GM10847 (cell line): Measurements from ENCODE around the gene PSMC3IP.

Source experiments
- POLR2A ChIP-seq: IDR thresholded peaks from 2 replicates; pipeline ENCODE4 v1.6.1; 2011; ENCODE audit not compliant: insufficient read length; ENCODE audit errors: extremely low read depth

Gene PSMC3IP

GRCh38 chr17:42548993-42549755, 28.4 kb downstream of the PSMC3IP start:
- TF ChIP-seq POLR2A, result no peak

GRCh38 chr17:42548070-42548837, 29.3 kb downstream of the PSMC3IP start:
- peak; percentile 31 for TF ChIP-seq POLR2A

GRCh38 chr17:42547698-42548069, 29.8 kb downstream of the PSMC3IP start:
- no peak for TF ChIP-seq POLR2A

GRCh38 chr17:42547001-42547461, 30.5 kb downstream of the PSMC3IP start:
- no peak for TF ChIP-seq POLR2A

DNA sequence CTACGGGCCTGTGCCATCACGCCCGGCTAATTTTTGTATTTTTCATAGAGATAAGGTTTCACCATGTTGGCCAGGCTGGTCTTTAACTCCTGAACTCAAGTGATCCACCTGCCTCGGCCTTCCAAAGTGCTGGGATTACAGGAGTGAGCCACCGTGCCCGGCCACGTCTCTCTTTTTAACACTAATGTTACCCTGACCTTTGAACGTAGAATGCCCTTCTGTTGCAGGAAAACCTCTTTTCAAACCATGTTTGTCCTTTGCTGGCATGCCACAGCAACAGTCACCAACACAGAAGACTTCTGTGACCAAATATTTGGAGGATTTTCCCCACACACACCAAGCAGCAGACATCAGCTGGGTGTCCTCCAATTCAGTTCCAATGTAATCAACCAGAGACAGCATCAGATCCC, 32.6 kb downstream of the PSMC3IP start:
- TF ChIP-seq POLR2A, result no peak

GRCh38 chr17:42543190-42544079, 34.1 kb downstream of the PSMC3IP start:
- no peak for TF ChIP-seq POLR2A

- no peak for TF ChIP-seq POLR2A
These were observed 36.3 kb downstream of the PSMC3IP start for GRCh38 chr17:42541041-42541833.

DNA sequence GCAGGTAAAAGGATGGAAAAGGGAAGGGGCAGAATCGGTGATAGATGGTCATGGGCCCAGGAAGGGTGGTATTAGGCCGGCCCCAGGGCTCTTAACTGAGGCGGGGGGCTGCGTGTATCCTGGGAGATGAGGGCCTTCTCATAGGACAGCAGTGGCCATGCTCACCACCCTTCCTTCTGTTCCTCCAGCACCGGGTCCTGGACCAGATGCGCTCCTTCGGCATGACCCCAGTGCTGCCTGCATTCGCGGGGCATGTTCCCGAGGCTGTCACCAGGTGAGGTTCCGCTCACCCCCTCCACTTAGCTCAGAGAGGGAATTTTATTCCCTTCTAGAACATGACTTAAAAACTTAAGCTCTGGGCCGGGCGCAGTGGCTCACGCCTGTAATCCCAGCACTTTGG, 39.0 kb downstream of the PSMC3IP start:
- TF ChIP-seq POLR2A, result no peak

DNA sequence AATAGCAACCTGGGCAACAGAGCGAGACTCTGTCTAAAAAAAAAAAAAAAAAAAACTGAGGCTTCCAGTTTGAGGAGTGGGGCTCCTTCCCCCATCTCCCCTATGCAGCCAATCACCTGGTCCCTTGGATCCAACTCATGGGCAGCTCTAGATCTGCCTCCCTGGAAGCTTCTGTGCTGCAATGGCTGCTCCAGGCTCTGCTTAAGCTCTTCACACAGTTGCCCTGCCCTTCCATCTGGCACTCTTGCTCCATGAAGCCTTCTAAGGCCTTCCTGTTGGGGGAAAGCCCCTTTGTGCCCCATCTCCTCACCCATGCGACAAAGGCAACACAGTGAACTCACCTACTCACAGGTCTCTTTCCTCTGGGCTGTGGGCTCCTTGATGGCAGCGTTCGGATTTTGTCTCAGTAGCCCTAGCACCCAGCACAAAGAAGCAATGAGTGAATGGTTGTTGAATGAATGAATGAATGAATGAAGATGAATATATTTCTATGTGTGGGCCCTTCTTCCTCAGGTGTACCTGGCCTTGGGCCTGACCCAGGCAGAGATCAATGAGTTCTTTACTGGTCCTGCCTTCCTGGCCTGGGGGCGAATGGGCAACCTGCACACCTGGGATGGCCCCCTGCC, 39.6 kb downstream of the PSMC3IP start:
- no peak for TF ChIP-seq POLR2A

- no peak for TF ChIP-seq POLR2A
These were observed 40.2 kb downstream of the PSMC3IP start for GRCh38 chr17:42537156-42537805.

DNA sequence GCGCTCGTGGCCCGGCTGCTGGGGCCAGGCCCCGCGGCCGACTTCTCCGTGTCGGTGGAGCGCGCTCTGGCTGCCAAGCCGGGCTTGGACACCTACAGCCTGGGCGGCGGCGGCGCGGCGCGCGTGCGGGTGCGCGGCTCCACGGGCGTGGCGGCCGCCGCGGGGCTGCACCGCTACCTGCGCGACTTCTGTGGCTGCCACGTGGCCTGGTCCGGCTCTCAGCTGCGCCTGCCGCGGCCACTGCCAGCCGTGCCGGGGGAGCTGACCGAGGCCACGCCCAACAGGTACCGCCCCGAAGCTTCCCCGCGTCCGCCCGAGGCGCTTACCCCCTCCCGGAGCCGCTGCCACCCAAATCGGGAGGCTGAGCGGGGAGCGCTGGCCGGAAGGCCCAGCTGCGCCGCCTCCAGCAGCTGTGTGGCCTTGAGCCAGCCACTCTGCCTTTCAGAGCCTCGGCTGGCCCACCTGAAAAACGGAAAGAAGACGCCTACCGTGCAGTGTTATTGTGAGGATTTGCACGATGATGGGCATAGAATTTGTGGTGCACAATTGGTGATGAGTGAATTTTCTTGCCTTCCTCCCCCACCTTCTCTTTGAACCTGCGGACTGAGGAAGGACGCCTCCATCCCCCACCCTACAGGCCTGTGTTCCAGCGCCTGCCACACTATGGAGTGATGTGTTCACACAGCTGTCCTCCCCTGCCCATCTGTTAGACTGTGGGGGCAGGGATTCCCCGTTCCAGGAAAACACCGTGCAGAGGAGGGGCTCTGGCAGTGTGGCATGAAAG, 41.0 kb downstream of the PSMC3IP start:
- peak; percentile 16 for TF ChIP-seq POLR2A

DNA sequence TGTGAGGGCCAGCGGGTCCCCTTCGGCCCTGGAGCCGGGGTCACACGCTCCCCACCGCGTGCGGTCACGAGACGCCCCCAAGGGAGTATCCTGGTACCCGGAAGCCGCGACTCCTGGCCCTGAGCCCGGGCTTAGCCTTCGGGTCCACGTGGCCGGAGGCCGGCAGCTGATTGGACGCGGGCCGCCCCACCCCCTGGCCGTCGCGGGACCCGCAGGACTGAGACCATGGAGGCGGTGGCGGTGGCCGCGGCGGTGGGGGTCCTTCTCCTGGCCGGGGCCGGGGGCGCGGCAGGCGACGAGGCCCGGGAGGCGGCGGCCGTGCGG, 41.5 kb downstream of the PSMC3IP start, which contains the start of gene NAGLU:
NAGLU (plus strand) TSS at position 194 of the 324 bp plus-strand sequence; CDS start at position 226, 32 bp downstream.
- peak; percentile 66 for TF ChIP-seq POLR2A
